OCI-LY1 (cell line): Measurements from ENCODE around the gene USP16.

Experiments
- CTCF ChIP-seq: fragments of 200-600 bp; sonication (generic), shearing (Covaris generic); IDR thresholded peaks from 2 replicates; pipeline ENCODE4 v1.5.1; 2017; ENCODE audit warnings: mild to moderate bottlenecking, antibody characterized with exemption, low read length, moderate library complexity, mixed read lengths
- EZH2 ChIP-seq: fragments of 200-600 bp; sonication (generic), shearing (Covaris generic); IDR thresholded peaks from 2 replicates; pipeline ENCODE4 v1.8.0; 2017; ENCODE audit warnings: borderline replicate concordance, mixed run types, mild to moderate bottlenecking, antibody characterized with exemption, low read length, moderate library complexity, mixed read lengths

- TF ChIP-seq CTCF (no peak), EZH2 (no peak)
These were observed 16.1 kb upstream of the USP16 start for GRCh38 chr21:29008367-29008766.
